Retinal pigment epithelial cell (primary cell): ENCODE measurements around the gene CIAO2B.

Experiments used
- DNase-seq: peaks from one replicate; pipeline ENCODE4 v3.0.0-alpha.2; 2010; ENCODE audit warnings: low read depth
- H3K4me3 ChIP-seq: 2 replicates; pipeline ENCODE4 v1.5.1; 2011; ENCODE audit warnings: mild to moderate bottlenecking, low read length, control low read depth, moderate library complexity
- TF ChIP-seq, protein P1 (sequence below): conservative IDR thresholded peaks from 2 replicates; pipeline ENCODE4 v1.5.1; 2011; ENCODE audit warnings: low read depth, low read length, control low read depth, inconsistent platforms

Gene CIAO2B

GRCh38 chr16:66888647-66889615, 45.3 kb downstream of the CIAO2B start:
- TF ChIP-seq, protein P1, sequence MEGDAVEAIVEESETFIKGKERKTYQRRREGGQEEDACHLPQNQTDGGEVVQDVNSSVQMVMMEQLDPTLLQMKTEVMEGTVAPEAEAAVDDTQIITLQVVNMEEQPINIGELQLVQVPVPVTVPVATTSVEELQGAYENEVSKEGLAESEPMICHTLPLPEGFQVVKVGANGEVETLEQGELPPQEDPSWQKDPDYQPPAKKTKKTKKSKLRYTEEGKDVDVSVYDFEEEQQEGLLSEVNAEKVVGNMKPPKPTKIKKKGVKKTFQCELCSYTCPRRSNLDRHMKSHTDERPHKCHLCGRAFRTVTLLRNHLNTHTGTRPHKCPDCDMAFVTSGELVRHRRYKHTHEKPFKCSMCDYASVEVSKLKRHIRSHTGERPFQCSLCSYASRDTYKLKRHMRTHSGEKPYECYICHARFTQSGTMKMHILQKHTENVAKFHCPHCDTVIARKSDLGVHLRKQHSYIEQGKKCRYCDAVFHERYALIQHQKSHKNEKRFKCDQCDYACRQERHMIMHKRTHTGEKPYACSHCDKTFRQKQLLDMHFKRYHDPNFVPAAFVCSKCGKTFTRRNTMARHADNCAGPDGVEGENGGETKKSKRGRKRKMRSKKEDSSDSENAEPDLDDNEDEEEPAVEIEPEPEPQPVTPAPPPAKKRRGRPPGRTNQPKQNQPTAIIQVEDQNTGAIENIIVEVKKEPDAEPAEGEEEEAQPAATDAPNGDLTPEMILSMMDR = no peak

DNA sequence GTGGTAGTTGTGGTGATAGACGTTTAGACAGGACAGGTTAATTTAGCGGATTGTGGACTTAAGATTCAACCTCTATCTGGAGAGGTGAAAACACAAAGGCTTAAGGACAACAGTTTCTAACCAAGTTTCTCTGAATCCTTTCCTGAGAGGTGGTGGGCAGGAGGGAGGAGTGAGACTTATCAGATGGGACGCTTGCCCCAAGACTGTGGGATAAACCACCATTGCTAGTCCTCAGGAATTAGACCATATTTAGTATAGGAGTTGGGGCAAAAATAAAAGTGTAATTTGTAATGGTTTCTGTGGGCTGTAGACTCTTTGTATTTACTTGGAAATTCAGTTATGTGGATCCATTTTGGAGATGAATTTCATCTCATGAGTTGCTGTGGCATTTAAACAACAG, 47.3 kb downstream of the CIAO2B start:
- no peak overlapping the region for H3K4me3 ChIP-seq
- no peak for DNase-seq
- TF ChIP-seq, protein P1 = no peak

More at GRCh38 chr16:66888647-66889615, 45.3 kb downstream of the CIAO2B start:
- no peak for DNase-seq
- no peak overlapping the region for H3K4me3 ChIP-seq

- TF ChIP-seq, protein P1 = no peak
- no peak overlapping the region for H3K4me3 ChIP-seq
- no peak for DNase-seq
These were observed 47.9 kb downstream of the CIAO2B start for GRCh38 chr16:66886321-66886720.

- no peak overlapping the region for H3K4me3 ChIP-seq
- TF ChIP-seq, protein P1 = no peak
- DNase-seq = no peak
These were observed 48.7 kb downstream of the CIAO2B start for GRCh38 chr16:66885491-66885890.

- no peak for DNase-seq
- H3K4me3 ChIP-seq = no peak overlapping the region
- TF ChIP-seq, protein P1 = no peak
These were observed 51.5 kb downstream of the CIAO2B start for GRCh38 chr16:66882702-66883101.
